Neural crest cell (in vitro differentiated cells): Measurements from ENCODE around the gene DNAAF2. TPM values are rescaled to one million over a fixed set of nuclear protein-coding genes. Genes with fewer than 3 reads are reported as not detected.
"Not testable (repeated sequence)": the region's sequence is repeated elsewhere in the genome, so short reads cannot be mapped to it uniquely, and the experiment has no call there.

Experiments
- DNase-seq: peaks from one replicate; pipeline ENCODE4 v3.0.0; 2021; ENCODE audit warnings: low read depth, mixed read lengths, low spot score
- H3K27ac Mint-ChIP-seq: one replicate; pipeline ENCODE4 v1.8.0; 2021; ENCODE audit warnings: mild to moderate bottlenecking, mixed read lengths; ENCODE audit not compliant: unreplicated experiment
- H3K27me3 Mint-ChIP-seq: 2 replicates; pipeline ENCODE4 v1.8.0; 2021; ENCODE audit warnings: low read depth, mild to moderate bottlenecking, mixed read lengths
- H3K36me3 Mint-ChIP-seq: 2 replicates; pipeline ENCODE4 v1.8.0; 2021; ENCODE audit warnings: low read depth, mild to moderate bottlenecking, mixed read lengths
- H3K4me1 Mint-ChIP-seq: 2 replicates; pipeline ENCODE4 v1.8.0; 2021; ENCODE audit warnings: mixed read lengths
- H3K4me3 Mint-ChIP-seq: one replicate; pipeline ENCODE4 v1.8.0; 2021; ENCODE audit warnings: mild to moderate bottlenecking, mixed read lengths
- H3K9me3 Mint-ChIP-seq: 2 replicates; pipeline ENCODE4 v1.8.0; 2021; ENCODE audit warnings: mixed read lengths
- CTCF ChIP-seq: fragments of 200-600 bp; sonication (generic); conservative IDR thresholded peaks from 2 replicates; pipeline ENCODE4 v1.5.0; 2021; ENCODE audit warnings: antibody characterized with exemption, mild to moderate bottlenecking
- total RNA-seq: library from RNA; stranded (reverse); gene quantifications from 2 replicates; pipeline ENCODE4 v1.2.1, GENCODE V29; 2021

DNAAF2 gene
- total RNA-seq, 1 donor from 2014 or later, result 20.4 TPM

GRCh38 chr14:49593016-49593415, 42.0 kb downstream of the DNAAF2 start:
- no peak for DNase-seq
- H3K36me3 Mint-ChIP-seq, result no peaks in the 10 kb centered on the region
- H3K4me1 Mint-ChIP-seq, result peaks cover 16% of the 10 kb centered on the region
- H3K9me3 Mint-ChIP-seq, result no peaks in the 10 kb centered on the region
- H3K27me3 Mint-ChIP-seq, result no peaks in the 10 kb centered on the region
- H3K27ac Mint-ChIP-seq, result no peak overlapping the region
- no peak for TF ChIP-seq CTCF
- H3K4me3 Mint-ChIP-seq, result no peak overlapping the region

GRCh38 chr14:49589387-49589786, 45.7 kb downstream of the DNAAF2 start:
- H3K4me1 Mint-ChIP-seq, result peaks cover 25% of the 10 kb centered on the region
- no peak for TF ChIP-seq CTCF
- no peaks in the 10 kb centered on the region for H3K9me3 Mint-ChIP-seq
- peaks cover 13% of the 10 kb centered on the region for H3K27me3 Mint-ChIP-seq
- DNase-seq, result no peak
- H3K27ac Mint-ChIP-seq, result no peak overlapping the region
- peak overlapping the region; percentile 4 for H3K4me3 Mint-ChIP-seq
- H3K36me3 Mint-ChIP-seq, result peaks cover 10% of the 10 kb centered on the region

GRCh38 chr14:49586673-49587460, 48.2 kb downstream of the DNAAF2 start:
- DNase-seq, result peak; percentile 48
- Mint-ChIP-seq H3K27ac (peak overlapping the region; percentile 100), H3K36me3 (peaks cover 25% of the 10 kb centered on the region), H3K4me1 (peaks cover 44% of the 10 kb centered on the region), H3K4me3 (peak overlapping the region; percentile 99), H3K9me3 (no peaks in the 10 kb centered on the region), H3K27me3 (peaks cover 13% of the 10 kb centered on the region)
- TF ChIP-seq CTCF, result peak; percentile 97

- Mint-ChIP-seq H3K9me3 (no peaks in the 10 kb centered on the region), H3K27me3 (peaks cover 13% of the 10 kb centered on the region), H3K4me3 (peak within 1 kb of the TSS; percentile 99), H3K4me1 (peaks cover 48% of the 10 kb centered on the region), H3K36me3 (peaks cover 25% of the 10 kb centered on the region), H3K27ac (peak within 1 kb of the TSS; percentile 100)
- TF ChIP-seq CTCF, result no peak
- peak; percentile 97 for DNase-seq
Observed at GRCh38 chr14:49585803-49586672, 49.0 kb downstream of the DNAAF2 start, which contains the start of gene RPS29. RPS29 (minus strand) TSS chr14:49586380; CDS start chr14:49586346, 34 bp downstream.

GRCh38 chr14:49584981-49585640, 49.9 kb downstream of the DNAAF2 start:
- Mint-ChIP-seq H3K27me3 (peaks cover 13% of the 10 kb centered on the region), H3K27ac (peak overlapping the region; percentile 100), H3K36me3 (peaks cover 28% of the 10 kb centered on the region), H3K4me1 (peaks cover 48% of the 10 kb centered on the region), H3K4me3 (peak overlapping the region; percentile 99)
- H3K9me3 Mint-ChIP-seq, DNase-seq: not testable (repeated sequence)
